ENCODE results near the gene FOXB2. TPM values are rescaled to one million over a fixed set of nuclear protein-coding genes. Genes with fewer than 3 reads are reported as not detected.

Gene FOXB2
- total RNA-seq (2022; extraction: Qiagen RNA extraction), result not detected in 5 replicates

GRCh38 chr9:77019236-77019925 lies at the start of gene FOXB2:
Gene FOXB2 (plus strand): TSS chr9:77019655. CDS start chr9:77019655, 0 bp downstream.

Other genes starting within 250 kb of the FOXB2 start
- gene PRUNE2, start 113.5 kb upstream of the FOXB2 start, total RNA-seq (2022; extraction: Qiagen RNA extraction), result 0.03 to 0.07 TPM (median 0.05 TPM) in 4 of 5 replicates, not detected in the other
- 7.4 to 11.6 TPM (median 9.2 TPM) in 5 replicates for gene VPS13A, start 157.9 kb downstream of the FOXB2 start, total RNA-seq (2022; extraction: Qiagen RNA extraction)

Data from A549 treated with AZD2906 at 1 μM for 4 hours (cell line).